ENCODE results near the gene TET3.
"Not testable (repeated sequence)": the region's sequence is repeated elsewhere in the genome, so short reads cannot be mapped to it uniquely, and the experiment has no call there.

TET3 gene

DNA sequence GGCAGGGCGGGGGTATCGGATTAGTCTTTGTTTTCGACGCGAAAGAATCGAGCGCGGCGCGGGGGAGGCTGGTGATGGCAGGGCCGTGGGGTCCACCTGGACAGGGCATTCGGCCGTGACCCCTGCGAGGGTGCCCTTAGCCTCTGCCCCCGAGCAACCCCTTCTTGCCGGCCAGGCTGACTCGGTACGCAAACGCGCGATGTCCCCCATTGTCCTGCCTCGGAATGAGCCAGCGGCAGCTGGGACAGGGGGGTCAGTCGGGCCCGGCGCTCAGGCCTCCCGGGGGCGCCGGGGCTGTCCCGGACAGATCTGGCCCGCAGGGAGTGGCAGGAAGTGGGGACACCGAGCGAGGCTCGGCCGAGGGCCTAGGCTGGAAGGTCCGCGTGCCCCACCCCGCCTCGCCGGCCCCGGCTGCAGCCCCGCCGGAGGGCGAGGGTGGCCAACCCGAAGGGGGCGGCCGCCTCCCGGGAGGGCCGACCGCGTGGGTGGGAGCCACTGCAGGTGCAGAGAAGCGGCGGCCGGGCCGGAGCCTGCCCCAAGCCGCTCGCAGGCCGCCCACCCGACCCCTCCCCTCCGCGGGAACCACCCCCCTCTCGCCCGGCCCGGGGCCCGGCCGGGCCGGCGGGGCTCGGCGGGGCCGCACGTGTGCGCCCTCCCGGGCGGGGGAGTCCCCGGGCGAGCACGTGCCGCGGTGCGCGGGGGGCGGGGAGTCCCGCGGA is at the start of gene TET3:
Gene TET3, plus strand, starts transcription at position 708 of the 719 bp plus-strand sequence. CDS start 1,494 bp downstream, outside the sequence.
- ATAC-seq (replicated peaks) (peak; percentile 32 to 53), DNase-seq (peak; percentile 69)
- peaks cover 0 to 2% of the 10 kb centered on the region in 2 donors for H3K9me3 Mint-ChIP-seq
- peaks cover 68 to 85% of the 10 kb centered on the region in 2 donors for H3K4me1 Mint-ChIP-seq
- peaks cover 31 to 38% of the 10 kb centered on the region in 2 donors for H3K36me3 Mint-ChIP-seq
- H3K4me3 Mint-ChIP-seq, result peak within 1 kb of the TSS; percentile 86 to 92
- H3K27ac Mint-ChIP-seq, result peak within 1 kb of the TSS; percentile 96
- H3K27me3 Mint-ChIP-seq, result no peaks in the 10 kb centered on the region

DNA sequence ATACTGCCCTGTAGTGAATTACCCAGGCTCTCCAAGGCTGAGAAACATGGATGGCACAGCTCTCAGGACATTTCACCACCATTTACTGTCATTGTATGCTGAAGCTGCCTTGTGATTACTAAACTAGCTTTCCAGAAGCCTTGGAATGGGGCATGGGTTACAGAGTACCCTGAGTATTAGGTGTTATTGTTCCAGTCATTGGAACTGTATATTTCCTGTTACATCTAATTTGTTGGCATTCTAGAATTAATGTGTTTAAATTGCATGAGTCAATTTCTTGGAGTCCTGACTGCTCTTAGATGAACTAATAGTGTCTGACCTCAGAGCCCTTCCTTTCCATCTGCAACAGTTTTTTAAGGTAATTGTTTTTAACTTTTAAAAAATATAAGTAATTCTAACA is 49.1 kb upstream of the TET3 start:
- H3K9me3 Mint-ChIP-seq, result no peaks in the 10 kb centered on the region
- no peaks in the 10 kb centered on the region for H3K27me3 Mint-ChIP-seq
- H3K4me3 Mint-ChIP-seq, result no peak overlapping the region
- H3K27ac Mint-ChIP-seq, result no peak overlapping the region
- DNase-seq, result no peak
- ATAC-seq (replicated peaks), result no peak
- H3K4me1 Mint-ChIP-seq, result peaks cover 49 to 70% of the 10 kb centered on the region in 2 donors
- H3K36me3 Mint-ChIP-seq, result peaks cover 36 to 58% of the 10 kb centered on the region in 2 donors

DNA sequence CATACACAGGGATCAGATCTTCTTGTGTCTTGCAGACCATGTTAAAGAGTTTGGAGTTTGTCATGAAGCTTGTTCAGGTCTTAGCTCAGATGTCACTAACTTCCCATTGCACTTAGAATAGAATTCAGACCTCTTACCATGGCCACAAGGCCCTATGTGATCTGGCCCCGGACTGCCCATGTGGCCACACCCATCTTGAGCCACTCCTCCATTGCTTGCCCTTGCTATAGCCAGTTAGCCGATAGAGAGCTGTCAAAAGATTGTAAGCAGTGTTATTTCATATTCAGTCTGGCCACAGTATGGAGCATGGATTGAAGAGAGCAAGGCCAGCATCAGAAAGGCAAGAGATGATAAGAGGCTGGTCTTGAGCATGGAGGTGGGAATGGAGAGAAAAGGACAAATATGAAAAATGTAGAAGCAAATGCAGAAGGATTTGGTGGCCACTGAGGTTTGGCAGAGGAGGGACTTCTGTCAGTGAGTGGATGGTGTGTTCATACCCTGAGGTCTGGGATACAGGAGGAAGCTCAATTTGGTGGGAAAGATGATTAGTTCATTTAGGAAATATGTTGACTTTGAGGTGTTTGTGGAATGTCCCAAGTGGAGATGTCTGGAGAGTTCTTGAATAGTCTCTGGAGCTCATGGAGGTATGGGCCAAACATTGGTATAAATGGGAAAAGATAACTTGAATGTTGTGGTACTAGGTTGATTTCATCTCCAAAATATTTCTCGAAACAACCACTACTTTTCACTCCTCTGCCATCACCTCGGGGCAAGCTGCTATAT is 47.4 kb upstream of the TET3 start:
- H3K27me3 Mint-ChIP-seq, result no peaks in the 10 kb centered on the region
- H3K4me3 Mint-ChIP-seq, result no peak overlapping the region
- no peaks in the 10 kb centered on the region for H3K9me3 Mint-ChIP-seq
- ATAC-seq (replicated peaks) (no peak), DNase-seq (no peak)
- H3K27ac Mint-ChIP-seq, result no peak overlapping the region
- peaks cover 38 to 69% of the 10 kb centered on the region in 2 donors for H3K4me1 Mint-ChIP-seq
- H3K36me3 Mint-ChIP-seq, result peaks cover 28 to 49% of the 10 kb centered on the region in 2 donors

DNA sequence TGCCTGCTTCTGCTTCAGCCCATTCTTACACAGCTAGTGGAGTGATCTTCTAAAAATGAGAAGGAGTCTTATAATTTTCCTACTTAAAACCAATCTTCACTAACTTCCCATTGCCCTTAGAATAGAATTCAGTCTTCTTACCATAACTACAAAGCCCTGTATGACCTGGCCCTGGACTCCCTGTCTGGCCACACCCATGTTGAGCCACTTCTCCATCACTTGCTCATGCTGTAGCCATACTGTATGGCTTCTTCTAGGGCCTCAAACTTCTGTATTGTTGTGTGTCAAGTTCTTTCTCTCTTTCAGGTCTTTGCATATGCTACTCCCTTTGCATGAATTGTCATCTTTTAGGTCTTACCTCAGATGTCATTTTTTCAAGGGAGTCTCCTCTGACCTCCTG is 46.8 kb upstream of the TET3 start:
- DNase-seq (no peak), ATAC-seq (replicated peaks) (no peak)
- no peak overlapping the region for H3K4me3 Mint-ChIP-seq
- H3K36me3 Mint-ChIP-seq, result peaks cover 29 to 48% of the 10 kb centered on the region in 2 donors
- no peaks in the 10 kb centered on the region for H3K27me3 Mint-ChIP-seq
- no peaks in the 10 kb centered on the region for H3K9me3 Mint-ChIP-seq
- H3K4me1 Mint-ChIP-seq, result peaks cover 36 to 69% of the 10 kb centered on the region in 2 donors
- H3K27ac Mint-ChIP-seq, result no peak overlapping the region

DNA sequence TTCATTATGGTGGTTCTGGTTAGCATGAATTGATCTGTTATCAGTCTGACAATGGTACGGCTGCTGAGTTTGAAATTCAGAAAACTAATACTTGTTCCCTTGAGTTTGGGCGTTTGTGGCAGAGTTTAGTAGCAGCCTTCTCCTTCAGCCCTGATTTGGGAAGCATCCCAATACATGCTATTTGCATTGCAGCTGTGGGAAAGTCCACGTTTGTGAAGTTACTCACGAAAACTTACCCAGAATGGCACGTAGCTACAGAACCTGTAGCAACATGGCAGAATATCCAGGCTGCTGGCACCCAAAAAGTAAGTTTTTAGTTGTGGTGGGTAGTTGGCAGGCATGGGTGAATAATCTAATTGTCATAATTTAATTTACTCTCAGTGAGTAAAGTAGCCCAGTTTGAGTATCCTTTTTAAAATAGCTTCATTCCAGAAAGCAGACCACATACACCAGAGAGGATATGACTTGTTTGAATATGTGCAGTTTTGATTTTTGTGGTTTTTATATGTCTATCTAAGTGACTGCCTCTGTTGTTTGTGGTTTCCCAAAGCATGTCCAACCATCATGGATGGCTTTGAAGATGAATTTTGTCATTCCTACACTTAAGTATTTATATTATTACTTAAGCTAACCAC is 45.9 kb upstream of the TET3 start:
- no peak overlapping the region for H3K4me3 Mint-ChIP-seq
- H3K27me3 Mint-ChIP-seq, result no peaks in the 10 kb centered on the region
- H3K4me1 Mint-ChIP-seq, result peaks cover 35 to 68% of the 10 kb centered on the region in 2 donors
- ATAC-seq (replicated peaks) (peak in 1 of 2 donors; percentile 27), DNase-seq (no peak)
- peaks cover 25 to 41% of the 10 kb centered on the region in 2 donors for H3K36me3 Mint-ChIP-seq
- no peak overlapping the region for H3K27ac Mint-ChIP-seq
- H3K9me3 Mint-ChIP-seq, result no peaks in the 10 kb centered on the region

DNA sequence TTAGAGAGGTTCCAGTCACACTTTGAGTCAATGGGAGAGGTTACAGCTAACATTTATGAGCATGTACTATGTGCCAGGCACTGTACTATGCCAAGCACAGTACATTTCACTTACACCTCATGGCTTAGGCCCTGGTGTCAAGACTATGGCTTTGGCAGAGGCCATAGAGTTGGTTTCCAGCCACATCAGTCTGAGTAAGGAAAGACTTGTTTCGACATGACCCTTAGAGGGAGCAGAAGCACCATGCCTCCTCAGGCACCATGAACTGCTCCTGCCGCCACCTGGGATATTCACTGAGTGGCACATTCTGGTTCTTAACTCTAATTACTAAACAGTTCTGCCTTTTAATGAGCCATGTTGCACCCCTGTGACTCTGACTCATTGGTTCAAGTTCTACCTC is 45.3 kb upstream of the TET3 start:
- H3K27ac Mint-ChIP-seq, result peak overlapping the region; percentile 88
- H3K27me3 Mint-ChIP-seq, result no peaks in the 10 kb centered on the region
- peaks cover 25 to 41% of the 10 kb centered on the region in 2 donors for H3K36me3 Mint-ChIP-seq
- ATAC-seq (replicated peaks) (peak; percentile 29 to 55), DNase-seq (no peak)
- peaks cover 36 to 73% of the 10 kb centered on the region in 2 donors for H3K4me1 Mint-ChIP-seq
- no peaks in the 10 kb centered on the region for H3K9me3 Mint-ChIP-seq
- H3K4me3 Mint-ChIP-seq, result no peak overlapping the region

DNA sequence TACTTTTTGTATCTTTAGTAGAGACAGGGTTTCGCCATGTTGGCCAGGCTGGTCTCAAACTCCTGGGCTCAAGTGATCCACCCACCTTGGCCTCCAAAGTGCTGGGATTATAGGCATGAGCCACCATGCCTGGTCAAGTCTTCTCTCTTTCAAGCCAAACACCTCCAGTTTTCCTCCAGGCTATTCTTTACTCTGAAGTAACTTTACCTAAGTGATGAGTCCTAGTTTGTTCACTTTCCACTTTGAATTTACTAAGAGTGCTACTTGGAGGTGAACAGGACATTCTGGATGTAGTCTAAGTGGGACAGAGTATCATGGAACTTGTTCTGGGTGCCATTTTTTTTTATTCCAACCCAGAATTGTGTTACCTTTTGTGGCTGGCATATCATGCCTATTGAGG is 44.6 kb upstream of the TET3 start:
- Mint-ChIP-seq H3K36me3 (peaks cover 32 to 47% of the 10 kb centered on the region in 2 donors), H3K4me1 (peaks cover 41 to 80% of the 10 kb centered on the region in 2 donors), H3K27ac (peak overlapping the region; percentile 53)
- not testable (repeated sequence) for DNase-seq; ATAC-seq (replicated peaks); H3K4me3 Mint-ChIP-seq; H3K27me3 Mint-ChIP-seq; H3K9me3 Mint-ChIP-seq

DNA sequence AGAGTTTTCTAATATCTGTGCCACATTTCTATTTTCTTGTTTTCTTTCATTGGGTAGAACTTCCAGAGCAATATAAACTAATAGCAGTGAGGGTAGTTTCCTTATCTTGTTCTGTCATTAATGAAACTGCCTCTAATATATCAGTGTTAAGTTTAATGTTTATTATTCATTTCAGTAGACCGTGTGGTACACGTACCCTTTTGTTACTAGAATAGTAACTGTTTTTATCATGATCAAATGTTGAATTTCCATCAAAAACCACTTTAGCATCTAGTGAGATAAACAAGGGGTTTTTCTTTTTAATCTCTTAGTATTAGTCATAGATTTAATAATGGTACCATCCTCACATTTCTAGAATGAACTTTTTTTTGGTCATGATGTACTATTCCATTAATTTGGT is 42.0 kb upstream of the TET3 start:
- Mint-ChIP-seq H3K4me1 (peaks cover 33 to 88% of the 10 kb centered on the region in 2 donors), H3K36me3 (peaks cover 27 to 40% of the 10 kb centered on the region in 2 donors), H3K27me3 (no peaks in the 10 kb centered on the region), H3K9me3 (no peaks in the 10 kb centered on the region), H3K27ac (no peak overlapping the region), H3K4me3 (no peak overlapping the region)
- no peak for DNase-seq
- ATAC-seq (replicated peaks), result peak; percentile 19 to 33

DNA sequence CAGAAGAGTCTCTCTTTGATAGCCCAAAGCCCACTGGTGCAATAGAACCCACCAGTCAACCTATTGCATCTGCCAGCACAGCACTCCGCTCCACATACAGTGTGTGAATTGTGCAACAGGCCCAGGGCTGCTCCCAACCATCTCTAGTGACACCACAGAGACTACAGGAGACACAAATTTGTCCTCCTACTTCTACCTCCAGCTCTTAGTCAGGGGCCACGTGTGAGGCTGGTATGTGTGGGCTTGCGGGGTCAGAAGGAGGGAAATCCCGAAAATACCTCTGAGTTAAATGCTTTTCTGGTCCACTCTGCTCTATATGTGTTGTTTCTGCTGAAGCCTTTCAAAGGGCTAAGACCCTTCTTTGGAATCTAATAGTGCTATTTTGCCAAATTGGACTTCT is 40.0 kb upstream of the TET3 start:
- Mint-ChIP-seq H3K27ac (peak overlapping the region; percentile 78), H3K4me3 (peak overlapping the region; percentile 6 to 22), H3K36me3 (peaks cover 24 to 42% of the 10 kb centered on the region in 2 donors), H3K4me1 (peaks cover 37 to 92% of the 10 kb centered on the region in 2 donors), H3K27me3 (no peaks in the 10 kb centered on the region), H3K9me3 (no peaks in the 10 kb centered on the region)
- ATAC-seq (replicated peaks) (peak; percentile 70 to 72), DNase-seq (no peak)

DNA sequence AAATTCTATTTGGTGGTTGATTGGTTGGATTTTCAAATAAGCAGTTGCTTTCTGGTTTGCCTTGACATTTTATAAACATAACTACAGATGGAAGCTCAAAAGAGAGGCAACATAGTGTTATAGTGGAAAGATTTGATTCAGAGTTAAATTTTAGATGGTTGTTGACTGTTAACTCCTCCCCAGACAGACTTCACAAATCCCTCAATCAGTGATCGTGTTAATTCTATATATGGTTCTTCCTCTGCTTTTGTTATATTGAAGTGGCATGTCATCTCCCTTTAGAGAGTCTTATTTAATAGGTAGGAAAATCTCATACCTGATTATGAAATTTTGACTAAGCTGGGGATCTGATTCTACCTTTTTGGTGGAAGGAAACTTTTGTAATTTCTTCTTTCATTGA is 38.5 kb upstream of the TET3 start:
- DNase-seq, result no peak
- ATAC-seq (replicated peaks), result no peak
- Mint-ChIP-seq H3K27ac (no peak overlapping the region), H3K4me1 (peaks cover 39 to 92% of the 10 kb centered on the region in 2 donors), H3K4me3 (no peak overlapping the region), H3K9me3 (no peaks in the 10 kb centered on the region), H3K36me3 (peaks cover 28 to 42% of the 10 kb centered on the region in 2 donors), H3K27me3 (no peaks in the 10 kb centered on the region)

DNA sequence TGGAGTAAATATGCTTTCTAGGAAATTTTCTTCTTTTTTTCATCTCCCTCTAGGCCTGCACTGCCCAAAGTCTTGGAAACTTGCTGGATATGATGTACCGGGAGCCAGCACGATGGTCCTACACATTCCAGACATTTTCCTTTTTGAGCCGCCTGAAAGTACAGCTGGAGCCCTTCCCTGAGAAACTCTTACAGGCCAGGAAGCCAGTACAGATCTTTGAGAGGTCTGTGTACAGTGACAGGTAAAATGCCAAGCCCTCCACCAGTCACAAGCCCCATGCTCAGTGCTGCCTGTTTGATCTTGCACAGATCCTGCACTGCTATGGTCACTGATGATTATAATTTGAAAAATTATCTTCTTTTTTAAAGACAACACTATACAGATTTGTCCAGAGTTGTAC is 38.0 kb upstream of the TET3 start:
- Mint-ChIP-seq H3K36me3 (peaks cover 30 to 43% of the 10 kb centered on the region in 2 donors), H3K9me3 (no peaks in the 10 kb centered on the region), H3K4me1 (peaks cover 43 to 93% of the 10 kb centered on the region in 2 donors), H3K27me3 (no peaks in the 10 kb centered on the region), H3K4me3 (no peak overlapping the region), H3K27ac (no peak overlapping the region)
- no peak for ATAC-seq (replicated peaks)
- no peak for DNase-seq

DNA sequence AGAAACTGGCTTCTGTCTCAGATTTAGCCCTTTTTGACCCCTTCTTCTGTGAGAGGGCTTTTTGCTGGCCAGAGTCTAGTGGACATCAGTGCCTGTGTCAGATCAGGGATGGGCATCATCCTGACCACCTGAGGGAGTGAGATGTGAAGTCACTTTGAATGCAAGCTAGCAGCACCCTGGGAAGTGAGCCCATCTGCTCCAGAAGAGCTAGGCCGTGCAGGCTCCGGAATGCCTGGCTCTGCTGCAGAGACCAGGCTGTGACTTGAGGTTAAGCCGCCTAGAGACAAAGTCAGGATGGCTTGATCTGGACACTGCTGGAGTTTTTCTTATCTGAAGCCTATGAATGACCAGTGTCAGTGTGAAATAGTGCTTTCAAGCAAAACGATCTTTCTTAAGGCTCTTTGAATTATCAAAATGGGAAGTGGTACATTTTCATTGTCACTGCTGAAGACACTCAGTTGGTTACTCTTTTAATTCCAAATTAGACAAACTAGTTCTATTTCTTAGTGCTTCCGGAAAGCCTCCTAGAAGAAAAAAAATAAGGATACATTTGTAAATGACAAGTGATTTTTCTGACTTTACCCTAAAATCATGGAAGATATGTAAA is 37.2 kb upstream of the TET3 start:
- H3K4me3 Mint-ChIP-seq, result no peak overlapping the region
- H3K9me3 Mint-ChIP-seq, result no peaks in the 10 kb centered on the region
- H3K4me1 Mint-ChIP-seq, result peaks cover 50 to 93% of the 10 kb centered on the region in 2 donors
- no peak for ATAC-seq (replicated peaks)
- H3K27ac Mint-ChIP-seq, result peak overlapping the region; percentile 47
- DNase-seq, result no peak
- peaks cover 38 to 51% of the 10 kb centered on the region in 2 donors for H3K36me3 Mint-ChIP-seq
- no peaks in the 10 kb centered on the region for H3K27me3 Mint-ChIP-seq

DNA sequence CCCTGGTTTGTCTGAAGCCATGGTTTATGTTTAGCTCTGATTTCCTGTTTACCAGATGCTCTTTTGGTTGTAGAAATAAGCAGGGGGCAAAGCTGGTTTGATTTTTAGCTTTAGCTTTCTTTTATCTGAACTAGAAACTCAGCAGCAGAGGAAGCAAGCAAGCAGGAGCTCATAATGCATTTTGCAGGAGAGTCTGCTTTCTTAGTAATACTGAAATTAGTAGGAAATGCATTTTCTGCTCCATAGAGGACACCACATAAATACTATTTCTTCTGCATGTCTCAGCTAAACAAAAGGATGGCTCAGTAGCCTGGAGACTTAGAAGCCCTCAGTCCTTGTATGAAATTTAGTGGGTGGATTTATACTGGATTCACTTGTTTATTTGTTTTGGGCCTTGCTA is 34.9 kb upstream of the TET3 start:
- peak; percentile 46 to 58 for ATAC-seq (replicated peaks)
- Mint-ChIP-seq H3K9me3 (no peaks in the 10 kb centered on the region), H3K27ac (peak overlapping the region; percentile 73), H3K27me3 (no peaks in the 10 kb centered on the region), H3K4me1 (peaks cover 48 to 84% of the 10 kb centered on the region in 2 donors), H3K36me3 (peaks cover 41 to 56% of the 10 kb centered on the region in 2 donors), H3K4me3 (peak overlapping the region; percentile 32 to 65)
- DNase-seq, result no peak

Data from stimulated activated naive B cell treated with anti-CD40 and anti-IgM and Interleukin-4, amounts not matched to agents 10 μg/mL and 1 μg/mL and 100 μg/mL, for 72 hours (primary cell).